ENCODE results near the gene MMP25.

GRCh38 chr16:3036726-3037315, 9.5 kb upstream of the MMP25 start, which contains the start of gene BICDL2:
- TF ChIP-seq CTCF (IDR thresholded peaks at IDR 0.05 in 2 of 3, conservative IDR thresholded peaks at IDR 0.05 in 1 of 3; ENCODE audit: insufficient read depth in 2 of 3, low read depth in 1 of 3, low read length in 3 of 3) (no peak), CREB1 (IDR thresholded peaks at IDR 0.05) (no peak), CREB1 (CRISPR knock-in tag; IDR thresholded peaks at IDR 0.05) (no peak), KLF16 (IDR thresholded peaks at IDR 0.05) (no peak), SRSF9 (IDR thresholded peaks at IDR 0.05; ENCODE audit: borderline replicate concordance, low read depth, low read length) (no peak), HDGF (IDR thresholded peaks at IDR 0.05) (no peak), LEF1 (IDR thresholded peaks at IDR 0.05) (no peak), POLR2A (conservative IDR thresholded peaks at IDR 0.05) (no peak), ZNF239 (CRISPR knock-in tag; IDR thresholded peaks at IDR 0.05) (no peak), MEF2A (IDR thresholded peaks at IDR 0.05; ENCODE audit: control insufficient read depth, low read depth, low read length) (no peak), TARDBP (IDR thresholded peaks at IDR 0.05) (no peak), ZZZ3 (IDR thresholded peaks at IDR 0.05) (no peak), ZBTB33 (CRISPR knock-in tag; IDR thresholded peaks at IDR 0.05) (no peak)

Measured in K562 (cell line).